GM12878 (cell line): Measurements from ENCODE around the gene B4GALT3. TPM values are rescaled to one million over a fixed set of nuclear protein-coding genes. Genes with fewer than 3 reads are reported as not detected.

Experiments used
- ATAC-seq: fragments of 200-7000 bp; cut with Tn5 transposase; 3 replicates; pipeline ENCODE4 v1.9.1; 2020; ENCODE audit warnings: mild to moderate bottlenecking, moderate library complexity
- BruUV-seq: library from RNA; stranded (reverse); fragments of 400-500 nt; replicated peaks from 2 replicates; lab custom pipeline; 2021; lab: Mats Ljungman, UMichigan
- CTCF ChIA-PET: fragments of 300-600 bp; sonication (Branson Sonifier 250); formaldehyde crosslinking; extraction: SDS; loops from one replicate; lab custom pipeline; 2021; ENCODE audit warnings: inconsistent platforms; lab: Yijun Ruan, JAX
- POLR2A ChIA-PET: fragments of 350-600 bp; formaldehyde crosslinking; extraction: SDS; loops from one replicate; lab custom pipeline; 2021; ENCODE audit warnings: inconsistent platforms; lab: Charles Lee
- RAD21 ChIA-PET: fragments of 300-600 bp; sonication (Branson Sonifier 250); formaldehyde crosslinking; loops from one replicate; lab custom pipeline; 2023; ENCODE audit warnings: antibody characterized with exemption; ENCODE audit not compliant: unreplicated experiment; lab: Charles Lee
- SMC1A ChIA-PET: fragments of 300-600 bp; sonication (Branson Sonifier 250); formaldehyde crosslinking; loops from one replicate; lab custom pipeline; 2023; ENCODE audit not compliant: unreplicated experiment, uncharacterized antibody; lab: Charles Lee
- DNase-seq: peaks from one replicate; pipeline ENCODE4 v3.0.0-alpha.2; 2011; ENCODE audit warnings: low read depth, low spot score
- FAIRE-seq: peaks from 3 replicates; lab custom pipeline; 2011; peaks lifted over from hg19 to GRCh38; lab: Jason Lieb, UNC
- H2AFZ ChIP-seq: 2 replicates; pipeline ENCODE4 v1.6.0; 2011; ENCODE audit warnings: low read depth, low read length, control low read depth; ENCODE audit not compliant: control insufficient read depth
- H3K27ac ChIP-seq: 2 replicates; pipeline ENCODE4 v1.5.1; 2011; ENCODE audit warnings: control low read depth; ENCODE audit not compliant: control insufficient read depth, insufficient read depth
- H3K27me3 ChIP-seq, 2 experiments: replicated peaks in 1 of 2; 2 replicates each; pipeline versions ENCODE4 v1.6.0 to v1.6.1; 2011; ENCODE audit warnings: low read length in 1 of 2; ENCODE audit not compliant: control insufficient read depth in 2 of 2, insufficient read depth in 2 of 2
- H3K36me3 ChIP-seq, 2 experiments: 2 replicates each; pipeline ENCODE4 v1.5.1; 2011; ENCODE audit warnings: low read length in 1 of 2; ENCODE audit not compliant: control insufficient read depth in 2 of 2, insufficient read depth in 2 of 2
- H3K4me1 ChIP-seq: 2 replicates; pipeline ENCODE4 v1.6.1; 2011; ENCODE audit warnings: mild to moderate bottlenecking, low read length, moderate library complexity, mixed read lengths; ENCODE audit not compliant: control insufficient read depth, insufficient read depth
- H3K4me2 ChIP-seq: 2 replicates; pipeline ENCODE4 v1.6.0; 2011; ENCODE audit warnings: control low read depth; ENCODE audit not compliant: control insufficient read depth, insufficient read depth
- H3K4me3 ChIP-seq: fragments of 200-600 bp; sonication (generic); 2 replicates; pipeline ENCODE4 v1.5.1; 2016
- H3K79me2 ChIP-seq: 2 replicates; pipeline ENCODE4 v1.6.0; 2011; ENCODE audit warnings: low read length; ENCODE audit not compliant: control insufficient read depth, insufficient read depth
- H3K9ac ChIP-seq: 2 replicates; pipeline ENCODE4 v1.8.0; 2011; ENCODE audit warnings: low read length, control low read depth, mixed read lengths; ENCODE audit not compliant: control insufficient read depth, insufficient read depth
- H3K9me3 ChIP-seq: replicated peaks from 3 replicates; pipeline ENCODE4 v1.5.1; 2011; ENCODE audit warnings: mild to moderate bottlenecking, low read length; ENCODE audit not compliant: control insufficient read depth, insufficient read depth
- H4K20me1 ChIP-seq: 2 replicates; pipeline ENCODE4 v1.6.0; 2011; ENCODE audit not compliant: control insufficient read depth, insufficient read depth
- ATF3 ChIP-seq: IDR thresholded peaks from 2 replicates; pipeline ENCODE4 v1.6.1; 2011; ENCODE audit warnings: low read depth, mild to moderate bottlenecking, low read length, moderate library complexity, borderline replicate concordance; ENCODE audit errors: extremely low read depth
- CBX5 ChIP-seq: sonication (generic); IDR thresholded peaks from 2 replicates; pipeline ENCODE4 v1.6.1; 2016; ENCODE audit warnings: low read depth, moderate library complexity, mild to moderate bottlenecking, inconsistent platforms
- CEBPB ChIP-seq, 2 experiments: fragments of 150-350 bp in 1 of 2; IDR thresholded peaks; 2 replicates each; pipeline ENCODE4 v1.6.1; 2012 to 2014; ENCODE audit warnings: low read depth in 2 of 2, low read length in 2 of 2, borderline replicate concordance in 1 of 2, inconsistent platforms in 1 of 2
- HCFC1 ChIP-seq: fragments of 150-350 bp; IDR thresholded peaks from 2 replicates; pipeline ENCODE4 v1.6.1; 2014; ENCODE audit warnings: low read length
- HDAC2 ChIP-seq: fragments of 200-600 bp; sonication (generic); IDR thresholded peaks from 2 replicates; pipeline ENCODE4 v1.6.1; 2017
- KAT2A ChIP-seq: conservative IDR thresholded peaks from 2 replicates; pipeline ENCODE4 v1.6.1; 2011; ENCODE audit warnings: low read depth, low read length; ENCODE audit not compliant: control insufficient read depth
- NKRF ChIP-seq: fragments of 450-650 bp; conservative IDR thresholded peaks from 2 replicates; pipeline ENCODE4 v1.6.1; 2017; ENCODE audit warnings: mild to moderate bottlenecking, moderate library complexity
- NRF1 ChIP-seq: conservative IDR thresholded peaks from 2 replicates; pipeline ENCODE4 v1.6.1; 2011; ENCODE audit warnings: mild to moderate bottlenecking, low read depth, low read length, improper control_type of control experiment
- PRDM15 ChIP-seq: fragments of 450-650 bp; formaldehyde crosslinking; IDR thresholded peaks from 2 replicates; pipeline ENCODE4 v1.4.0; 2020; ENCODE audit warnings: mild to moderate bottlenecking, moderate library complexity
- RUNX3 ChIP-seq: IDR thresholded peaks from 2 replicates; pipeline ENCODE4 v1.6.1; 2012; ENCODE audit warnings: low read length, inconsistent platforms
- TCF12 ChIP-seq: IDR thresholded peaks from 2 replicates; pipeline ENCODE4 v1.6.1; 2011; ENCODE audit warnings: low read depth, mild to moderate bottlenecking, low read length
- WGBS: methylation state at CpG from one replicate; pipeline ENCODE4 v1.1.6; 2016; ENCODE audit warnings: low lambda C conversion rate; ENCODE audit not compliant: insufficient replicate concordance, insufficient coverage; ENCODE audit errors: missing lambda C conversion rate; 5-methylcytosine and 5-hydroxymethylcytosine counted together
- in situ Hi-C: fragments of 300-500 bp; cut with MboI; formaldehyde crosslinking; loops from 9 replicates; pipeline ENCODE4 v1.14.3; 2018; ENCODE audit warnings: mixed read lengths
- intact Hi-C: fragments of 100-400 bp; cut with micrococcal nuclease; formaldehyde crosslinking; loops from one replicate; pipeline ENCODE4 v1.14.2; 2022; ENCODE audit not compliant: unreplicated experiment
- polyA plus RNA-seq, 11 experiments: library from polyadenylated mRNA; depleted of rRNA in 4 of 11; unstranded in 6 of 11; stranded (reverse) in 5 of 11; fragments of >200 nt; fragmentation: Nextera tagmentation in 4 of 11; fragmentation: Illumina TruSeq in 1 of 11; extraction: Ambion mirVana in 4 of 11; extraction: Trizol in 1 of 11; gene quantifications; 1 replicate in 1 of 11; 2 replicates in 10 of 11; pipeline versions ENCODE4 v1.2.1 to v1.2.3, GENCODE V29; 2011 to 2016; ENCODE audit warnings: inconsistent platforms in 2 of 11, missing spikeins in 2 of 11, low read depth in 1 of 11
- total RNA-seq, 4 experiments: library from RNA; depleted of rRNA in 3 of 4; stranded (reverse); fragments of >200 nt in 3 of 4; fragmentation: Illumina TruSeq in 1 of 4; extraction: Trizol in 1 of 4; gene quantifications; 2 replicates each; pipeline versions ENCODE4 v1.2.1 to v1.2.3, GENCODE V29; 2013 to 2021

The B4GALT3 gene
- total and polyA plus RNA-seq, 10 of the 15 experiments (the other 5 are each of a cell fraction or from before 2014, with no cell fraction given): 27.1 to 58.9 (median 42.6) TPM

- TF ChIP-seq RUNX3: no peak
- no peak for TF ChIP-seq PRDM15 (CRISPR knock-in tag)
- TF ChIP-seq CEBPB (IDR thresholded peaks at IDR 0.05; ENCODE audit: borderline replicate concordance in 1 of 2, low read depth in 2 of 2, low read length in 2 of 2): no peak
- no peak for TF ChIP-seq CBX5
- no peak for TF ChIP-seq ATF3
Measured at GRCh38 chr1:161220002-161220401, 42.7 kb upstream of the B4GALT3 start (continued).

DNA sequence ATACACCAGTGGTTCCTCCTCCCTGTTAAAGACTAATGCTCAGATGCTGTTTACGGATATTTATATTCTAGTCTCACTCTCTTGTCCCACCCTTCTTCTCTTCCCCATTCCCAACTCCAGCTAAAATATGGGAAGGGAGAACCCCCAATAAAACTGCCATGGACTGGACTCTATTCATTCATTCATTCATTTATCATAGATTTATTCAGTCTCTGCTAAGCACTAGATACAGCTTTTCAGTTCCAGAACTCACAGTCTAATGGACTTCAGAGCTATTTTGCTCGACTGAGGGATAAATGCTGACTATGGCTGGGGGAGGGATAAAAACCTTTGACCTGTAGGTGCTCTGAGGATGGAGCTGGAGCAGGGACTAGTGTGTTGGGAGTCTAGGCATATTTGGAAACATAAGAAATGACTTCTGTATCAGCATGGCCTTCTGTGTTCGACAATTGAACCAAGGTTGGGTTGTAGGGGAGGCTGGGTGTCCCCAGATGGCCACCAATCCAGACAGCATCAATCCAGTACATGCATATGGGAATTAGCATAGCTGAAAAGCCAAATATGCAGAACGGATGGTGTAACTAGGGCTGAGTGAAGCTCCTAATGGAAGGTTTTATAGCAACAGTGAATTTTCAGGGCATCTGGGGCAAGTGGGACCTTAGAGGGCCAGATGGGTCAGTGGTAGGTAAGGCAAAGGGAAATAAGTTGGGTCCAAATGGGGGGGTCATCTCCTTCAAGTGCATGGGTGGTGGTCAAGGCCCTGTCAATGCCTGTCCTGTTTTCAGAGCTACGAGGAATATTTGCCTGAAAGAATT lies 42.0 kb upstream of the B4GALT3 start:
- FAIRE-seq: no peak
- Histone ChIP-seq H4K20me1 (no peaks in the 10 kb centered on the region), H3K79me2 (no peaks in the 10 kb centered on the region), H3K4me2 (no peak overlapping the region), H3K27me3 (no peaks in the 10 kb centered on the region), H3K9ac (no peak overlapping the region), H3K4me3 (no peak overlapping the region), H3K27ac (no peak overlapping the region), H3K9me3 (no peaks in the 10 kb centered on the region), H2AFZ (no peak overlapping the region), H3K4me1 (peaks cover 21% of the 10 kb centered on the region), H3K36me3 (peaks cover 2 to 5% of the 10 kb centered on the region in 2 experiments; a peak in 2 of 4 replicates)
- no peak for ATAC-seq
- intact Hi-C loops (no loop called here), in situ Hi-C loops (no loop called here)
- DNase-seq: no peak
- WGBS: 40% methylated on average over 5 of the region's 5 CpGs
- ChIA-PET CTCF (interaction anchor here (1.0 to 17.1 kb wide), 9 partner anchors 7 to 163 kb away, joined by 3 to 385 read pairs (median 16); partner anchors contain the start of genes CFAP126, NDUFS2 and TOMM40L), SMC1A (interaction anchor here (0.6 to 3.6 kb wide), 11 partner anchors 10 to 164 kb away, joined by 3 to 15 read pairs (median 4); partner anchors contain the start of gene ARHGAP30), POLR2A (interaction anchor here (0.5 to 5.7 kb wide), 4 partner anchors 13 to 165 kb away, joined by 3 to 24 read pairs (median 3); partner anchors contain the start of genes ARHGAP30 and NDUFS2), RAD21 (interaction anchor here (0.7 to 2.1 kb wide), 5 partner anchors 8 to 163 kb away, joined by 3 to 6 read pairs (median 3); no protein-coding TSS in a partner anchor)
- BruUV-seq: no TSS peak
- TF ChIP-seq TCF12: no peak
- no peak for TF ChIP-seq KAT2A
- no peak for TF ChIP-seq NRF1
- no peak for TF ChIP-seq HDAC2
- TF ChIP-seq NKRF: no peak
- no peak for TF ChIP-seq HCFC1
